HTR-8/SVneo (cell line): ENCODE data around the gene RPTOR.

Experiments used
- DNase-seq: peaks from one replicate; pipeline ENCODE4 v3.0.0; 2011; ENCODE audit warnings: low spot score, mixed read lengths; ENCODE audit not compliant: insufficient read length
- FAIRE-seq: peaks from 2 replicates; lab custom pipeline; 2011; peaks lifted over from hg19 to GRCh38; lab: Jason Lieb, UNC

The RPTOR gene

DNA sequence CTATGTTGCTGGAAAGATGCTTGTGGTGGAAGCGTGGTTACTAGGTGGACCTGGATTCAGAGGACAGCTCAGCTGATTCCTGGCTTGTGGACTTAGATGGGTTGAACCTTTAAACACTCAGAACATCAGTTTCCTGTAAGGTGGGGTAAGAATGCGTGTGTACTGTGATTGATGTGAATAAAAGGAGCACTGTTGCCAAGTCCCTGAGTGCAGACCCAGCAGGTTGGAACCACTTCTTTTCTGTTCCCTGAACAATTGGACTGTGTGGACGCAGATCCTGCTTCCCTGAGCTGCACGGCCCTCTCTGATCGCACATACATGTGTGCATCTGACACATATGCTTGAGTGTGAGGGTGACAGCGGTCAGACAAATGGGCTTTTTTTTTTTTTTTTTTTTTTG lies 37.5 kb downstream of the RPTOR start:
- DNase-seq (no peak), FAIRE-seq (no peak)

GRCh38 chr17:80584176-80584905 lies 39.7 kb downstream of the RPTOR start:
- DNase-seq (no peak), FAIRE-seq (no peak)

DNA sequence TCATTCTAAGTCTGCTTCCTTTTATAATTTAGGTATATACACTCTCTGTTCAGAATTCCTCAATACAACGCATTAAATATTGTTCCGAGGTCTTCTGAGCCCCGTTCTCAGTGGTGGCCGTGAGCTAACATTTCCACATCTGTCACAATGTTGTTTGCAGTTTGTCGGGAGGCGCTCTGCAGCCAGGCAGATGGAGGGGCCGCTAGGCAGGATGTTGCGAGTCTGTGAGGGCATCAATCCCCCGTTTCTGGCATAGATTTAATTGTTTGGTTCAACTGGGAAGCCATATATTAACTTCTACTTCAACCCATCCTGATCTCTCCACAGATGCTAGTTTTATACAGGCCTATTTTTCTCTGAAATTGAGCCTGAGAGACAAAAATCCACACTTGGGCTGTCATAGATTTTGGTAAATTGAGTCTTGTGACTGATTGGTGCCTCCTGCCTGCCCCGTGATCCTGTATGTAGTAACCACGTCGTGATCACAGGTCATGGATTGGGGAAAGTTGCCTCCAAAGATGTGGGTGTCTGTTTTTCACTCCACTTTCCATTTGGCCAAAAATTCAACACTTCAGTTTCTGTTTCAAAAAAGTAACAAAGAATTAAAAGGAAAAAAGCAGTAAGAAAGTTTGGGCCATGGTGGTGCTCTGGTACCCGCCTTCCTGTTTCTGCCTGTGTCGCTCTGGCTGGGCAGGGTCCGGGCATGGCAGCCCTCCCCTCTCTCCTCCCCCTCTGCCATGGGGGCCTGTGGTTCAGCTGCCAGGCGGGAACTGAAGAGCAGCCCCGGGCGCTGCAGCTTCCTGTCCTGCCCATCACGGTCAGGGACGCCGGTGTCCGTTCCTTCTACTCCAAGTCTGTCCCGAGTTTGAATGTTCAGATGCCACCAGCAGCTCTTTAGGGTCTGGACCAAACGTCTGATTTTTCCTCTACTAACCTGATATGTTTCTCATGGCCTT lies 41.5 kb downstream of the RPTOR start:
- FAIRE-seq, result no peak
- DNase-seq, result no peak

DNA sequence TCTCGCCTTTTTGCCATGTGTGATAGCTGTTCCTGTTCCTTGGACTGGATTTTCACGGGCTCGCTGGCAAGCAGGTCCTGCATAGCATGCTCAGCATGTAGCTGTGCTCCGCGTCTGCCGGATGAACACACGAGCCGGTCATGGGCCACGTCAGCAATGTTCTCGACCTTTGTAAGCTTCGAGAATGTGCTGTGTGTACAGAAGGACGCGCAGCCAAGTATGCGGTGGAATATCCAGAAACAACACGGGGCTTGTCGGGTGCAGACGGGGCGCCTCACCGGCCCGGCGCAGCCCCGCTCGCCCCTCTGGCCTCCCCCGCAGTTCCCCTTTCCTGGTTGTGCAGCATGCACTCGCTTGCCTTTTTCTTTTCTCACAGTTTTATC lies 42.2 kb downstream of the RPTOR start:
- DNase-seq (no peak), FAIRE-seq (no peak)

DNA sequence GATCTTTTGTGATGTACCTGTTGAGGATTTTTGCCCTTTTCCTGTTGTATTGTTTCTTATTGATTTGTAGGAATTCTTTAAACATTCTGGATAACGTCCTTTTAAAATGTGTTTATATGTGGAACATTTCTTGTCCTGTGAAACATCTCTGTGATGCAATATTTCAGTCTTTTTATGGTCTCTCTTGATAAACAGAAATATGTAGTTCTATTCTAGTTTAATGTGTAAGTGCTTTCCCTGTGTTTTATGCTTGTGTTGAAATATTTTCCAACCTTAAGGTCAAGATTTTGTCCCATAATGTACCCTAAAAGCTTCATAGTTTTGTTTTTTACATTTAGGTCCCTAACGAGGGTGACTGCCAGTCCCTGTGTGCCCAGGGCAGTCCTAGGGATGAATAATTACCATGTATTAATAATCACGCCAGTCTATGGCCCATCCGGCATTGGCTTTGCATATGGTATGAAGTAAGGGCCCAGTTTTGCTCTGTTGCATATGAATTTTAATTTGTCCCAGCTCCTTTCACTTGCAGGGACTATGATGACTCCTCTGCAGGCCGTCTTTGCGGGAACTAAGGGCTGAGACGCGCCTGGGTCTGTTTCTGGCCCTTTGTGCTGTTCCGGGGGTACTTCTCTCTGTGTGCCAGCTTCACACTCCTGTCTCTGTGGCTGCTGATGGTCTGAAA lies 44.2 kb downstream of the RPTOR start:
- no peak for DNase-seq
- no peak for FAIRE-seq

DNA sequence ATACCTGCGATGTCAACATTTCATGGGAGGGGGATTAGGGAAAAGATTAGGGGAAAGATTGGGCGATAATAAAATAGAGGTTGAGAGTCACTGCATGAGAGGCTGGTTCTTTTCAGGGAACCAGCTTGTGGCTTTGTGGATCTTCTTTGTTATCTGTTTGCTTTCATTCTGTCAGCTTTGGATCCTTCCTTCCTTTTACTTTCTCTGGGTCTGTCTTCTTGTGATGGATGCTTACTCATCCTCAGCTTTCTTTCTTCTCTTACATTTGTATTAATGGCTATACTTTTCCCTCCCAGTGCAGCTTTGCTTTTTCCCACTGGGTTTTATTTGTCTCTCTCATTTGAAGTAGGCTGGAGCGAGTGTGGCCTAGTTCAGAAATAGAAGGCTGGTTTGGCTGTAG lies 47.1 kb downstream of the RPTOR start:
- no peak for FAIRE-seq
- no peak for DNase-seq

DNA sequence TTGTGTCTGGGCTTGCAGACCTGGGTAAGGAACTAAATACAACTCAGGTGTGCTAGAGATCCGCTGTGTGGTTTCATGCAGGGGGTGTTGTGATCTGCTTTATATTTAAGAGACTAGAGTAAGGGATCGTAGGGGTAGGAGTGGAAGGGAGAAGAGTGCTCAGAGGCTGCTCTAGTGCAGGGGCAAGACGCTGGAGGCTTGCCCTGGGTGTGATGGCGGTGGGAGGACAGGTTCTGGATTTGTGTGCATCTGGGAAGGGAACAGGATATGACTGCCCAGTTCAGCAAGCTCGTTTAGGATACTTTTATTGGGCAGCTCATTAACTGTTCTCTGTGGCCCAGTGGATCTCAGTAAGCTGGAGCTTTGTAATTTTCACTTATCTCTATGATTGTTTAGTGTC lies 47.6 kb downstream of the RPTOR start:
- DNase-seq, result no peak
- no peak for FAIRE-seq

- FAIRE-seq, result no peak
- DNase-seq, result no peak
These were observed 48.5 kb downstream of the RPTOR start for GRCh38 chr17:80593181-80593580.

DNA sequence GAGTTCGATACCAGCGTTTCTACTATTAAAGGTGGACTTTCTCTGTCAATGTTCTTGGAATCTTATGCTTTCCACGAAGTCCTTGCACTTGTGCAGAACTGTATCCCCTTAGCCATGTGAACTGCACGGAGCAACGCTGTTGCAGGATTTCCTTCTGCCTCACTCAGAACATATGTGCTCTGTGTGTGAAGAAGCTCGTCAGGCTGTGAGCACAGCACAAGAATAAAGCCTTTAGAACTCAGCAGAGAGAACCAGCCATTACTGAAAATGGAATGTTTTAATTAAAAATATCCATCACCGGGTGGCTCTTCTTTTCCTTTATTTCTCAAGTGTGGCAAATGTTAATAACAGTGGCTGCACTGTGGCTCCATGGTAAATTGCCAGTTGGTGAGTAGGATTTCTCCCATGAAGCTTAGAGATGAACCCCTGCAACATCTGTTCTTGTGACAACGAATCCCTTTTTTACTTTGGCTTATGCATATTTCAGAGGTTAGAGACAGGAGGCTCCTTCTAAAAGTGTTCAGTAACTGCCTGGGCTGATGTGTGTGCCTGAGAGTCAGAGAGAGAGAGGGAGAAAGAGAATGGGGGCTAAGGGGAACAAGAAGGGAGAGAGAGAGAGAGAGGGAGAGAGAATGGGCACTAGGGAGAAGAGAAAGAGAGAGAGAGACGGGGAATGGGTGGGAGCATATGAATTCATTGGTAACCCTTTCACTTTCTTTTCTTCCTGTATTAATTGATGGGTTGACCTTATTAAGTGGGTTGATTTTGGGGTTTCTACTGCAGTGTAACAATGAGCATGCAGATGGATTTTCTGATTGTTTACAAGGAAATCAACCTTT lies 50.0 kb downstream of the RPTOR start:
- FAIRE-seq (no peak), DNase-seq (no peak)

DNA sequence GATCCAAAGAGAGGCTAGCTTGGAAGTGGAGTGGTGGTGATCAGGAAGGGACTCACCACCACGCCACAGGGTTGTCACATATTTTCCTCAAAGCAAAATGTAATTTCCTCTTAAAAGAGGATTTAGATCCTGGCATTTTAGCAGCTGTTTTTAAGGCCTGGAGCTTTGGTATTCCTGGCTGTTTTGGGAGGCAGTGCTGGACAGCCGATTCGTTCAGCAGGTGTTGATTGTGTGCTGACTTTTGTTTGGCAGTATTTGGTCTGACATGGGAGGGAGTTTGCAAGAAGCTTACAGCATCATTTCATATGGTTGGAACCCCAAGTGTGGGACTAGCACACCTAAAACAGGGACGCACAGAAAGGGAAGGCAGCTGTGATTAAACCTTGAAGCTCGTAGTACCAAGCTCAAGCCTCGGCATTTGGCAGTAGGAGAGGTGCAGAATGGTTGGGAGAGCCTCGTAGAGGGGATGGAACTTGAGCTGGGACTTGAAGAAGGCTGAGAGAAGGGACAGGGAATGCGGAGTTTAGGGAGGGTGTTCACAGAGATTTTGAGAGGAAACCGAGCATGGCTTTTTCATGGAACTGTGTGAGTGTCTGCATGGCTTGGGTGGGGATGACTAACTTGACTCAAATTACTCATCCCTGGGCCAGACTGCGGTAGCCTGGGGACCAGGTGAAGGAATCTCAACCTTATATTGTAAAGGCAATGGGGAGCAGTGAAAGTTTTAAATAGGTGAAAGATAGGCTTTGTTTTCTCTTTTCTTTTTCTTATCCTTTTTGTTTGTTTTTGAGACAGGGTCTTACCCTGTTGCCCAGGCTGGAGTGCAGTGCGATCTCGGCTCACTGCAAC lies 52.3 kb downstream of the RPTOR start:
- FAIRE-seq, result no peak

DNA sequence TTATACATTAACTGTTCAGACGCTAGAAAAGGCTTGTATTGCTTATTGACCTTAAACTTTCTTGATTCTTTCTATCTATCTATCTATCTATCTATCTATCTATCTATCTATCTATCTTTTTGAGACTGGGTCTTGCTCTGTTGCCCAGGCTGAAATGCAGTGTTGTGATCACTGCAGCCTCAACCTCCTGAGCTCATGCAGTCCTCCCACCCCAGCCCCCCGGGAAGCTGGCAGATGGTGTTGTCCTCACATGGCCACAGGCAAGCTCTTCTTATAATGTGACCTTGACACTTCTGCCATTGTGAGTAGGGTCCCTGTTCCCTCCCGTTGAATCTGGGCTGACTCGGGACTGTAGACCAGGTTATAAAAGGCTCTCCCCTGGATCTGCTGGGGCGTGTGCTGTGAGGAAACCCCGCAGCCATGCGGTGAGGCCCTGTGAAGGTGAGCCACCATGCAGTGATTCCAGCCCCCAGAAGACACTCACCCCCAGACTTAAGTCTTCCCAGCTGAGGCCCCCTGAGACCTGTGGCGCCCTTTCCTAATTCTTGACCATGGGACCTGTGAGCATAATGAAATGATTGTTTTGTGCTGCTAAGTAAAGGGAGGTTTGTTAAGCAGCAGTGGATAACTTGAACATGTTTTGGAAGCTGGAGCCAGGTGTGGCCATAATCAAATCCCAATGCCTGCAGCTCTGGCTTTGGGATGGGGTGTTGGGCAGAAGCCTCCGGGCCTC lies 54.3 kb downstream of the RPTOR start:
- no peak for DNase-seq
- FAIRE-seq, result no peak

More for the DNA sequence above, 52.3 kb downstream of the RPTOR start:
- no peak for DNase-seq

DNA sequence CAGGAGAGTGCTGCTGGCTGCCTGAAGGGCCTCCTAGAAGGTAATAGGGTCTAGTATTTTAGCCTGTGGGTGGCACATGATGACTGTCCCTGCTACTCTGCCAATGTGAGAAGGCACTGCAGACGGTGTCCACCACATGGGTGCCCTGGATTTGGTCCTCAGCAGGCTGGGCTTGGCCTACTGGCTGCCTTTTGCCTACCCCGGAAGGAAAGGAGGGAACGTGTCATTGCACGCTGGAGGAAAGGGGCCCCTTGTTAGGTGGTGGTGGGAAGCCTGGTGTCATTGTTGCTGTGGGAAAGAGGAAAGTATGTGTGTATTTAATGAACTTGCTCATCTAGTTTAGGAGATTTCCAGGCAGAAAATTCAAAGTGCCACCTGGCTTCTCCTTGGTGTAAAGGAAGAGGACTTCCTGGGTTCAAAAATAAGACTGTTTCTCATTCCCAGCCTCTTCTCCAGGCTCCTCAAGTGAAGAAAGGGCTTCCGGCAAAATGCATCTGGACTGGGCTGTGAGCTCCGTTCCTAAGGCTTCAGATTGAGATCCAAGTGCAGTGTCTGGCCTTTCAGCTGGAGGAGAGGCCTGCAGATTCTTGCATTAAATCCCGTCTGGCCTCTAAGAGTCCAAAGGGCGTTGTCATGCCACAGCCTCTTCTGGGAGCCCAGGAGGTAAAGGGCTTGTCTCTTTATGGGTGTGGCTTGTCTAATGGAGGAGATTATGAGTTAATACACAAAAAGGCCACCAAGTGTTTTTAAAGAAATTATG lies 55.1 kb downstream of the RPTOR start:
- FAIRE-seq (no peak), DNase-seq (no peak)

- DNase-seq, result no peak
- no peak for FAIRE-seq
These were observed 56.5 kb downstream of the RPTOR start for GRCh38 chr17:80601146-80601545.

GRCh38 chr17:80603396-80603795 lies 58.8 kb downstream of the RPTOR start:
- FAIRE-seq (no peak), DNase-seq (no peak)

GRCh38 chr17:80604009-80604669 lies 59.5 kb downstream of the RPTOR start:
- DNase-seq (no peak), FAIRE-seq (no peak)

- FAIRE-seq (no peak), DNase-seq (no peak)
These were observed 60.0 kb downstream of the RPTOR start for GRCh38 chr17:80604670-80605010.

- FAIRE-seq (no peak), DNase-seq (no peak)
These were observed 60.9 kb downstream of the RPTOR start for GRCh38 chr17:80605326-80606066.
